ENCODE data around the gene TSPAN5. TPM values are rescaled to one million over a fixed set of nuclear protein-coding genes. Genes with fewer than 3 reads are reported as not detected.

TSPAN5 gene
- total RNA-seq, 6 experiments from 2014 or later, result 59.6 to 75.4 (median 67.6) TPM

GRCh38 chr4:98522062-98522461, 136.3 kb downstream of the TSPAN5 start:
- Mint-ChIP-seq H3K27me3 (ENCODE audit: insufficient read depth) (no peaks in the 10 kb centered on the region), H3K4me1 (ENCODE audit: low read depth) (peaks cover 95% of the 10 kb centered on the region), H3K36me3 (ENCODE audit: low read depth) (peaks cover 5% of the 10 kb centered on the region; the same call in 1 of the 2 replicates), H3K4me3 (peak overlapping the region; percentile 75), H3K27ac (peak overlapping the region; percentile 91), H3K9me3 (no peaks in the 10 kb centered on the region)
- TF ChIP-seq CTCF (IDR thresholded peaks at IDR 0.05), result no peak
- no peak for DNase-seq

- H3K36me3 Mint-ChIP-seq (ENCODE audit: low read depth), result peaks cover 3% of the 10 kb centered on the region; the same call in 1 of the 2 replicates
- no peaks in the 10 kb centered on the region for H3K27me3 Mint-ChIP-seq (ENCODE audit: insufficient read depth)
- TF ChIP-seq CTCF (IDR thresholded peaks at IDR 0.05), result no peak
- H3K9me3 Mint-ChIP-seq, result no peaks in the 10 kb centered on the region
- peaks cover 95% of the 10 kb centered on the region for H3K4me1 Mint-ChIP-seq (ENCODE audit: low read depth)
- no peak for DNase-seq
- peak overlapping the region; percentile 75 for H3K4me3 Mint-ChIP-seq
- peak overlapping the region; percentile 91 for H3K27ac Mint-ChIP-seq
Measured at GRCh38 chr4:98521486-98521885, 136.9 kb downstream of the TSPAN5 start.

- peak; percentile 39 for DNase-seq
- Mint-ChIP-seq H3K4me3 (peak overlapping the region; percentile 68), H3K4me1 (ENCODE audit: low read depth) (peaks cover 95% of the 10 kb centered on the region), H3K36me3 (ENCODE audit: low read depth) (no peaks in the 10 kb centered on the region; the same call in 1 of the 2 replicates), H3K27ac (peak overlapping the region; percentile 95), H3K9me3 (no peaks in the 10 kb centered on the region), H3K27me3 (ENCODE audit: insufficient read depth) (no peaks in the 10 kb centered on the region; the same call in 1 of the 2 replicates)
- no peak for TF ChIP-seq CTCF (IDR thresholded peaks at IDR 0.05)
Measured at GRCh38 chr4:98519268-98519977, 139.0 kb downstream of the TSPAN5 start.

- Mint-ChIP-seq H3K4me1 (ENCODE audit: low read depth) (peaks cover 95% of the 10 kb centered on the region), H3K9me3 (no peaks in the 10 kb centered on the region), H3K36me3 (ENCODE audit: low read depth) (no peaks in the 10 kb centered on the region; the same call in 1 of the 2 replicates), H3K27ac (peak overlapping the region; percentile 95), H3K27me3 (ENCODE audit: insufficient read depth) (no peaks in the 10 kb centered on the region; the same call in 1 of the 2 replicates), H3K4me3 (peak overlapping the region; percentile 79)
- DNase-seq, result no peak
- no peak for TF ChIP-seq CTCF (IDR thresholded peaks at IDR 0.05)
Measured at GRCh38 chr4:98518559-98519267, 139.7 kb downstream of the TSPAN5 start.

GRCh38 chr4:98517218-98518021, 141.0 kb downstream of the TSPAN5 start:
- no peak for TF ChIP-seq CTCF (IDR thresholded peaks at IDR 0.05)
- no peaks in the 10 kb centered on the region; the same call in 1 of the 2 replicates for H3K27me3 Mint-ChIP-seq (ENCODE audit: insufficient read depth)
- H3K27ac Mint-ChIP-seq, result peak overlapping the region; percentile 95
- peaks cover 93% of the 10 kb centered on the region for H3K4me1 Mint-ChIP-seq (ENCODE audit: low read depth)
- no peak for DNase-seq
- peak overlapping the region; percentile 79 for H3K4me3 Mint-ChIP-seq
- H3K9me3 Mint-ChIP-seq, result no peaks in the 10 kb centered on the region
- H3K36me3 Mint-ChIP-seq (ENCODE audit: low read depth), result no peaks in the 10 kb centered on the region; the same call in 1 of the 2 replicates

Measured in HFFc6 (cell line).